A549 treated with CORT108297 at 1 μM for 4 hours (cell line): ENCODE measurements around the gene ACP5. TPM values are rescaled to one million over a fixed set of nuclear protein-coding genes. Genes with fewer than 3 reads are reported as not detected.

Source experiments
- total RNA-seq: library from RNA; stranded (reverse); fragments of 200-300 nt; extraction: Qiagen RNA extraction; gene quantifications from 5 replicates; pipeline ENCODE4 v1.2.3, GENCODE V29; 2022

ACP5 gene
- total RNA-seq = 0.12 to 0.51 TPM (median 0.25 TPM) in 4 of 5 replicates, not detected in the other

GRCh38 chr19:11577451-11578257 lies at the start of gene ACP5:
TSS of gene ACP5 (minus strand) at chr19:11577645. CDS start at chr19:11577317, 328 bp downstream.

GRCh38 chr19:11597202-11598102 lies 20.0 kb upstream of the ACP5 start, which contains the start of gene ZNF627:
TSS of gene ZNF627 (plus strand) at chr19:11597483. CDS start at chr19:11597628, 145 bp downstream.

GRCh38 chr19:11558881-11559828 lies 18.3 kb downstream of the ACP5 start, which contains the start of gene ELOF1:
TSS of gene ELOF1 (minus strand) at chr19:11559230. CDS start at chr19:11554347, 4,883 bp downstream.

GRCh38 chr19:11538232-11539036 lies 39.0 kb downstream of the ACP5 start, which contains the start of gene CNN1:
TSS of gene CNN1 (plus strand) at chr19:11538851. CDS start at chr19:11538928, 77 bp downstream.

GRCh38 chr19:11528551-11529341 lies 48.7 kb downstream of the ACP5 start, which contains the start of gene ECSIT:
TSS of gene ECSIT (minus strand) at chr19:11529134. CDS start at chr19:11519170, 9,964 bp downstream.

Other genes with a start within 250 kb of the ACP5 start
- gene RAB3D, start 238.0 kb downstream of the ACP5 start, total RNA-seq = 2.7 to 3.9 TPM (median 3.1 TPM) in 5 replicates
- gene TMEM205, start 231.4 kb downstream of the ACP5 start, total RNA-seq = 97.0 to 136 TPM (median 116 TPM) in 5 replicates
- gene CCDC159, start 231.1 kb downstream of the ACP5 start, total RNA-seq = 4.4 to 5.8 TPM (median 4.9 TPM) in 5 replicates
- gene PLPPR2, start 222.2 kb downstream of the ACP5 start, total RNA-seq = 8.5 to 10.8 TPM (median 10.6 TPM) in 5 replicates
- gene SWSAP1, start 203.0 kb downstream of the ACP5 start, total RNA-seq = 1.6 to 2.4 TPM (median 2.1 TPM) in 5 replicates
- 4.4 to 6.1 TPM (median 5.3 TPM) in 5 replicates for gene EPOR, start 193.3 kb downstream of the ACP5 start, total RNA-seq
- 1.4 to 2.8 TPM (median 1.9 TPM) in 5 replicates for gene RGL3, start 158.3 kb downstream of the ACP5 start, total RNA-seq
- 1.1 to 1.5 TPM (median 1.3 TPM) in 5 replicates for gene ODAD3, start 142.5 kb downstream of the ACP5 start, total RNA-seq
- gene PRKCSH, start 142.0 kb downstream of the ACP5 start, total RNA-seq = 255 to 281 TPM (median 265 TPM) in 5 replicates
- gene ELAVL3, start 96.6 kb downstream of the ACP5 start, total RNA-seq = 0.02 to 0.10 TPM (median 0.05 TPM) in 5 replicates
- 3.7 to 5.6 TPM (median 5.0 TPM) in 5 replicates for gene ZNF653, start 71.8 kb downstream of the ACP5 start, total RNA-seq
- gene ECSIT, start 48.5 kb downstream of the ACP5 start, total RNA-seq = 26.6 to 34.8 TPM (median 33.6 TPM) in 5 replicates
- 0.30 to 0.52 TPM (median 0.46 TPM) in 5 replicates for gene CNN1, start 38.8 kb downstream of the ACP5 start, total RNA-seq
- 99.4 to 117 TPM (median 107 TPM) in 5 replicates for gene ELOF1, start 18.4 kb downstream of the ACP5 start, total RNA-seq
- gene ZNF627, start 19.8 kb upstream of the ACP5 start, total RNA-seq = 2.7 to 5.4 TPM (median 3.6 TPM) in 5 replicates
- 1.9 to 3.1 TPM (median 2.7 TPM) in 5 replicates for gene ZNF823, start 161.3 kb upstream of the ACP5 start, total RNA-seq
- gene ZNF441, start 189.4 kb upstream of the ACP5 start, total RNA-seq = 0.02 TPM in 2 of 5 replicates, not detected in the others
- not detected in 5 replicates for gene ZNF491, start 220.9 kb upstream of the ACP5 start, total RNA-seq
- 0.02 to 0.04 TPM (median 0.03 TPM) in 3 of 5 replicates, not detected in the others for gene ZNF440, start 236.6 kb upstream of the ACP5 start, total RNA-seq